HUES64 (cell line): ENCODE data around the gene ENO3. TPM values are rescaled to one million over a fixed set of nuclear protein-coding genes. Genes with fewer than 3 reads are reported as not detected.
"Not testable (repeated sequence)": the region's sequence is repeated elsewhere in the genome, so short reads cannot be mapped to it uniquely, and the experiment has no call there.

ENCODE experiments used
- H3K27ac ChIP-seq: 2 replicates; pipeline ENCODE4 v1.7.0; 2013; ENCODE audit warnings: low read depth, low read length, inconsistent platforms
- H3K27me3 ChIP-seq: 2 replicates; pipeline ENCODE4 v1.6.1; 2013; ENCODE audit warnings: mild to moderate bottlenecking, low read length; ENCODE audit not compliant: insufficient read depth
- H3K36me3 ChIP-seq: 2 replicates; pipeline ENCODE4 v1.6.1; 2013; ENCODE audit warnings: mild to moderate bottlenecking, low read length; ENCODE audit not compliant: insufficient read depth
- H3K4me1 ChIP-seq: 2 replicates; pipeline ENCODE4 v1.6.1; 2013; ENCODE audit warnings: mild to moderate bottlenecking, low read length, moderate library complexity; ENCODE audit not compliant: insufficient read depth
- H3K4me3 ChIP-seq: 2 replicates; pipeline ENCODE4 v1.5.1; 2013; ENCODE audit warnings: mild to moderate bottlenecking, low read length, moderate library complexity
- H3K9ac ChIP-seq: 2 replicates; pipeline ENCODE4 v1.6.1; 2013; ENCODE audit warnings: mild to moderate bottlenecking, low read depth, low read length
- H3K9me3 ChIP-seq: 2 replicates; pipeline ENCODE4 v1.6.1; 2013; ENCODE audit warnings: low read depth, low read length; ENCODE audit not compliant: insufficient read depth
- WGBS: fragments of 150-250, 120-280 bp; methylation state at CpG from one replicate; pipeline ENCODE4 v1.1.7; 2013; ENCODE audit warnings: missing lambda C conversion rate; 5-methylcytosine and 5-hydroxymethylcytosine counted together
- polyA plus RNA-seq, 2 experiments: library from polyadenylated mRNA; stranded (reverse); fragments of 50-300 nt; gene quantifications; one replicate each; pipeline ENCODE4 v1.2.3, GENCODE V29; 2013

Gene ENO3
- 14.8 TPM for polyA plus RNA-seq (2013, experiment 1 of 2)
- 18.8 TPM for polyA plus RNA-seq (2013, experiment 2 of 2)

GRCh38 chr17:4950746-4951204 is at the start of gene ENO3:
ENO3 (plus strand) TSS chr17:4951119; CDS start chr17:4951830, 711 bp downstream.
- Histone ChIP-seq H3K9ac (peak within 1 kb of the TSS; percentile 90), H3K9me3 (no peaks in the 10 kb centered on the region), H3K36me3 (peaks cover 17% of the 10 kb centered on the region), H3K27ac (peak within 1 kb of the TSS; percentile 100), H3K4me1 (peaks cover 22% of the 10 kb centered on the region), H3K4me3 (peak within 1 kb of the TSS; percentile 76), H3K27me3 (no peaks in the 10 kb centered on the region)
- WGBS, result 31% methylated on average over 7 of the region's 7 CpGs

- Histone ChIP-seq H3K4me3 (no peak overlapping the region), H3K9me3 (no peaks in the 10 kb centered on the region), H3K27ac (no peak overlapping the region), H3K9ac (no peak overlapping the region), H3K27me3 (no peaks in the 10 kb centered on the region), H3K36me3 (peaks cover under 1% of the 10 kb centered on the region), H3K4me1 (no peaks in the 10 kb centered on the region)
- WGBS, result 95% methylated on average over 48 of the region's 48 CpGs
These were observed 49.1 kb upstream of the ENO3 start for GRCh38 chr17:4901648-4902344.

GRCh38 chr17:4902540-4902939 is 48.4 kb upstream of the ENO3 start:
- Histone ChIP-seq H3K4me3 (no peak overlapping the region), H3K9ac (no peak overlapping the region), H3K27me3 (no peaks in the 10 kb centered on the region), H3K27ac (no peak overlapping the region), H3K9me3 (no peaks in the 10 kb centered on the region), H3K36me3 (no peaks in the 10 kb centered on the region), H3K4me1 (no peaks in the 10 kb centered on the region)
- WGBS, result 91% methylated on average over 8 of the region's 8 CpGs

- Histone ChIP-seq H3K27me3 (no peaks in the 10 kb centered on the region), H3K36me3 (no peaks in the 10 kb centered on the region), H3K9me3 (no peaks in the 10 kb centered on the region), H3K4me1 (peaks cover 3% of the 10 kb centered on the region; the same call in 1 of the 2 replicates), H3K4me3 (no peak within 1 kb of the TSS), H3K27ac (no peak within 1 kb of the TSS), H3K9ac (no peak within 1 kb of the TSS)
- WGBS, result 54% methylated on average over 10 of the region's 10 CpGs
These were observed 47.7 kb upstream of the ENO3 start, which contains the start of gene CHRNE for GRCh38 chr17:4903051-4903818. CHRNE (minus strand) TSS chr17:4903098; CDS start chr17:4903063, 35 bp downstream.

- peaks cover 10% of the 10 kb centered on the region for H3K4me1 ChIP-seq
- not testable (repeated sequence) for H3K27ac ChIP-seq, H3K27me3 ChIP-seq, H3K36me3 ChIP-seq, H3K9ac ChIP-seq, H3K9me3 ChIP-seq, H3K4me3 ChIP-seq
These were observed 44.3 kb upstream of the ENO3 start for GRCh38 chr17:4906642-4907041.

- Histone ChIP-seq H3K4me1 (peaks cover 10% of the 10 kb centered on the region), H3K36me3 (no peaks in the 10 kb centered on the region), H3K27ac (peak overlapping the region; percentile 10; the same call in 1 of the 2 replicates), H3K9me3 (no peaks in the 10 kb centered on the region), H3K27me3 (no peaks in the 10 kb centered on the region), H3K9ac (peak overlapping the region; percentile 7; the same call in 1 of the 2 replicates), H3K4me3 (no peak overlapping the region)
- WGBS, result 31% methylated on average over 10 of the region's 10 CpGs
These were observed 42.6 kb upstream of the ENO3 start for GRCh38 chr17:4908301-4908700.

- Histone ChIP-seq H3K27me3 (no peaks in the 10 kb centered on the region), H3K9me3 (no peaks in the 10 kb centered on the region), H3K27ac (0 out of 2 replicates have a peak overlapping the region, but pooled peaks have one; percentile 17), H3K36me3 (no peaks in the 10 kb centered on the region), H3K4me1 (peaks cover 10% of the 10 kb centered on the region), H3K9ac (peak overlapping the region; percentile 7; the same call in 1 of the 2 replicates), H3K4me3 (no peak overlapping the region)
- 36% methylated on average over 20 of the region's 20 CpGs for WGBS
These were observed 42.0 kb upstream of the ENO3 start for GRCh38 chr17:4908711-4909496.

- Histone ChIP-seq H3K9ac (no peak overlapping the region), H3K27me3 (no peaks in the 10 kb centered on the region), H3K36me3 (no peaks in the 10 kb centered on the region), H3K4me1 (no peaks in the 10 kb centered on the region), H3K27ac (no peak overlapping the region), H3K4me3 (no peak overlapping the region), H3K9me3 (no peaks in the 10 kb centered on the region)
- 100% methylated on average over 1 of the region's 1 CpG for WGBS
These were observed 36.9 kb upstream of the ENO3 start for GRCh38 chr17:4913994-4914393.

GRCh38 chr17:4914551-4914950 is 36.4 kb upstream of the ENO3 start:
- H3K27ac ChIP-seq, H3K36me3 ChIP-seq, H3K4me3 ChIP-seq, H3K27me3 ChIP-seq, H3K4me1 ChIP-seq, H3K9ac ChIP-seq, H3K9me3 ChIP-seq: not testable (repeated sequence)
- WGBS, result 96% methylated on average over 4 of the region's 4 CpGs

GRCh38 chr17:4919511-4920047 is 31.3 kb upstream of the ENO3 start:
- H3K27ac ChIP-seq, result no peak overlapping the region; the same call in 1 of the 2 replicates
- H3K4me3 ChIP-seq, result no peak overlapping the region
- no peaks in the 10 kb centered on the region for H3K27me3 ChIP-seq
- no peak overlapping the region for H3K9ac ChIP-seq
- no peaks in the 10 kb centered on the region for H3K36me3 ChIP-seq
- WGBS, result 67% methylated on average over 7 of the region's 8 CpGs
- H3K4me1 ChIP-seq, result peaks cover 10% of the 10 kb centered on the region
- H3K9me3 ChIP-seq, result no peaks in the 10 kb centered on the region
